ENCODE measurements around the gene CFAP77. TPM values are rescaled to one million over a fixed set of nuclear protein-coding genes. Genes with fewer than 3 reads are reported as not detected.

Gene CFAP77
- total RNA-seq, 2 donors from 2014 or later, result 2.4 TPM; not detected in 1

DNA sequence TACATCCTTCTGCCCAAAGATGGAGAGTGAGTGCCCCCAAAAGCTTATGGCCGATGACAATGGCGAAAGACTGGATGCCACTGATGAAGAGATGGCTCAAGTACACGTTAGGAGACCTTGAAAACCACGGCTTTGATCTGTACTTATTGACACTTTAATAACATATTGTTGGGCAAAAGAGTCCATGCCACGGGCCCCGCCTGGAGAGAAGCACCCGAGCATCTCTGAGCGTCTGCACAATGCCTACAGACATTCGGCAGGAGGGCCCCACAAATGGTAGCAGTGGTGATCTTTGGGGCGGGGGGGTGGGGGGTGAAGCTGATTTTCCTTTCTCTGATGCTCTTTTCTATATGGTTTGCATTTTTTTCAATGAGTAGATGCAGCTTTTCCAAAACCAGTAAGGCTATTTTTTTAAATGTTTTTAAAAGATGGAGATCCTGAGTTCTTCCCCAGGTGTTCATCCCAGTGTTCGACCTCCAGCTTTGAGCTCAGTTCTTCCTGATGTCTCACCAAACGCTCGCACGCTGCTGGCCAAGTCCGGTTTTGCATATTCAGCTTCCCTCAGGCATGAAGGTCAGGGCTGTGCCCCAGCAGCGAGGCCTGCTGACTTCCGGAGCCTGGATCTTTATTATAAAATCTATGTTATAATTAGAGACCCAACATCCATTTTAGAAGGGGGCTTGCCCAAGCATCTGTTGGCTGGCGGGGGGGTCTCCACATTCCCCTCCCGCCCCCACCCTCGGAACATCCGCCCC, 138.1 kb downstream of the CFAP77 start:
- Histone ChIP-seq H3K4me3 (no peak overlapping the region), H3K27me3 (replicated peaks; ENCODE audit: insufficient read depth) (no peaks in the 10 kb centered on the region), H3K36me3 (no peaks in the 10 kb centered on the region), H3K9me3 (no peaks in the 10 kb centered on the region), H3K27ac (no peak overlapping the region), H3K4me1 (replicated peaks) (no peaks in the 10 kb centered on the region)
- TF ChIP-seq POLR2A (IDR thresholded peaks at IDR 0.05), result no peak
- no peak for TF ChIP-seq POLR2AphosphoS5 (IDR thresholded peaks at IDR 0.05)
- TF ChIP-seq, protein P1, sequence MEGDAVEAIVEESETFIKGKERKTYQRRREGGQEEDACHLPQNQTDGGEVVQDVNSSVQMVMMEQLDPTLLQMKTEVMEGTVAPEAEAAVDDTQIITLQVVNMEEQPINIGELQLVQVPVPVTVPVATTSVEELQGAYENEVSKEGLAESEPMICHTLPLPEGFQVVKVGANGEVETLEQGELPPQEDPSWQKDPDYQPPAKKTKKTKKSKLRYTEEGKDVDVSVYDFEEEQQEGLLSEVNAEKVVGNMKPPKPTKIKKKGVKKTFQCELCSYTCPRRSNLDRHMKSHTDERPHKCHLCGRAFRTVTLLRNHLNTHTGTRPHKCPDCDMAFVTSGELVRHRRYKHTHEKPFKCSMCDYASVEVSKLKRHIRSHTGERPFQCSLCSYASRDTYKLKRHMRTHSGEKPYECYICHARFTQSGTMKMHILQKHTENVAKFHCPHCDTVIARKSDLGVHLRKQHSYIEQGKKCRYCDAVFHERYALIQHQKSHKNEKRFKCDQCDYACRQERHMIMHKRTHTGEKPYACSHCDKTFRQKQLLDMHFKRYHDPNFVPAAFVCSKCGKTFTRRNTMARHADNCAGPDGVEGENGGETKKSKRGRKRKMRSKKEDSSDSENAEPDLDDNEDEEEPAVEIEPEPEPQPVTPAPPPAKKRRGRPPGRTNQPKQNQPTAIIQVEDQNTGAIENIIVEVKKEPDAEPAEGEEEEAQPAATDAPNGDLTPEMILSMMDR (IDR thresholded peaks at IDR 0.05), result no peak
- DNase-seq (ENCODE audit: low spot score), result no peak
- intact Hi-C loops (cut with DNase I), result no loop called here
- 76% methylated on average over 21 of the region's 21 CpGs for WGBS

DNA sequence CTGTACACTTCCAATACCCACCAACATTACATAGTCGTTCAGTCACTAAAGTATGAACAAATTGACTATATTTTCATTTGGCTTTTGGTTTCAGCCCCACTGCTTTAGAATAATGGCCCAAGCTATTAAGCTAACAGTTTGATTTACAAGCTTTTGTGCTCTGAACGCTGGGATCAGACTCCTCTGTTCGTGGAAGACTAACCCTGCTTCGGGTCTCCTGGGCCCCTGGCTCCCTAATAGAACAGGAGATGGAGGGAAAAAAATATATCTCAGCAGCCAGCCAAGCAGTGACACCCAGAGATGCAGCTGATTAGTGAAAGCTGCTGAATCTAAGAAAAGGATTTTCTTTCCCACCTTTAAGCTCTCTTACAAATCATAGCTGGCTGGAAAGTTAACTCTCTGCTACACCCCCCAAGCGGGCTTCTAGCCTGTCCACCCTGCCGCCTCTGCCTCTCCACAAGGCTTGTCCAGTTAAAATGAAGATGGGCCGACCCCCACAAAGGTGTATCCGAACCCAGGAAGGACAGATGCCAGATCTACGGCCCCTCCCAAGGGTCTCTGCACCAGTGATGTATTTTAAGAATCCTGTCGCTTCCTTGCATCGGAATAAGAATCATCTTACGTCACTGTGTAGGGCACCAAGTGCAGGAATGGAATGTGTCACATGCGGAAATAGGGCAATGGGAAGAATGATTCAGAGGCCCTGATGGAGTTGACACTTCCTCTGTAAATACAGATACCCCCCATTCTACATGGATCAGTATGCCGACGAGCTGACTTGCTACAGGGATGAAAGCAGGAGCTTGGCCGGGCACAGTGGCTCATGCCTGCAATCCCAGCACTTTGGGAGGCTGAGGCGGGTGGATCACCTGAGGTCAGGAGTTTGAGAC, 139.0 kb downstream of the CFAP77 start:
- intact Hi-C loops (cut with DNase I), result no loop called here
- Histone ChIP-seq H3K27me3 (replicated peaks; ENCODE audit: insufficient read depth) (no peaks in the 10 kb centered on the region), H3K27ac (no peak overlapping the region), H3K9me3 (no peaks in the 10 kb centered on the region), H3K36me3 (no peaks in the 10 kb centered on the region), H3K4me1 (replicated peaks) (no peaks in the 10 kb centered on the region), H3K4me3 (no peak overlapping the region)
- WGBS, result 65% methylated on average over 17 of the region's 17 CpGs
- TF ChIP-seq POLR2A (IDR thresholded peaks at IDR 0.05), result no peak
- TF ChIP-seq, protein P1 (IDR thresholded peaks at IDR 0.05), result no peak
- no peak for TF ChIP-seq POLR2AphosphoS5 (IDR thresholded peaks at IDR 0.05)
- DNase-seq (ENCODE audit: low spot score), result no peak

DNA sequence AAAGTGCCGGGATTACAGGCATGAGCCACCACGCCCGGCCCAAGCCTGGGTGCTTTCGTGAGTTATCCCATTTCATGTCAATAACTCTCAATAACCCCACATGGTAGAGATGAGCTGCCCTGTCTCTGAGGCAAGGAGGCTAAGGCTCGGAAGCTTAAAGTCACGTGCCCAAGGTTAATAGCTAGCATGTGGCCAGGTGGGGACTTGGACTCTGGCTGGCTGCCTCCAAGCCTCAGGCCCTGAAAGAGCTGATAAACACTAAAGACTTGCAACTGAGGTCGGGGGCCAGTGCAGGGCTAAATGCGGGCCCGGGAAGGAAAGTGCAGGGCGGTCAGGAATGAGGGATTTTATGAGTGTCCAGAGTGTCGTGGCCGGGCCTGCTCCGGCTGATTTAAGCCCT, 141.5 kb downstream of the CFAP77 start:
- H3K27ac ChIP-seq, result no peak overlapping the region
- WGBS, result 66% methylated on average over 13 of the region's 13 CpGs
- H3K27me3 ChIP-seq (replicated peaks; ENCODE audit: insufficient read depth), result no peaks in the 10 kb centered on the region
- H3K4me3 ChIP-seq, result no peak overlapping the region
- H3K9me3 ChIP-seq, result no peaks in the 10 kb centered on the region
- intact Hi-C loops (cut with DNase I), result no loop called here
- DNase-seq (ENCODE audit: low spot score), result no peak
- H3K36me3 ChIP-seq, result no peaks in the 10 kb centered on the region
- no peaks in the 10 kb centered on the region for H3K4me1 ChIP-seq (replicated peaks)
- TF ChIP-seq, protein P1 (IDR thresholded peaks at IDR 0.05), result no peak
- no peak for TF ChIP-seq POLR2AphosphoS5 (IDR thresholded peaks at IDR 0.05)

DNA sequence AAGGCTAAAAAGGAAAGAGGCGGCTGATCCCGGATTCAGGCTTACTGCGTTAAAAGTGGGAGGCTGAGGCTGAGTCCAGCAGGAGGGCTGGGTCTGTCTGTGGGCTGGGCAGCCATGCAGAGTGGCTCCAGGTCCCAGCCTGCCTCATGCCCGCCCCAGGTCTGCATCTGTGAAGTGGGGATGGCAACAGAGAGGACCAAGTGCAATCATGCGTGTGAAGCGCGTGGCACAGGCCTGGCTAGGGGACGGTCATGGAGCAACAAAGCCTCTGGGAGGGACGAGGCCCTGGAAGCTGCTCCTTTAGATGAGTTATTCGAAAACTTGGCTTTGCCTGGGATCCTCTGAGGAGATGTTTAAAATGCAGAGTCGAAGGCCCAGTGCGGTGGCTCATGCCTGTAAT, 142.0 kb downstream of the CFAP77 start:
- Histone ChIP-seq H3K27me3 (replicated peaks; ENCODE audit: insufficient read depth) (no peaks in the 10 kb centered on the region), H3K4me1 (replicated peaks) (no peaks in the 10 kb centered on the region), H3K9me3 (no peaks in the 10 kb centered on the region), H3K36me3 (no peaks in the 10 kb centered on the region), H3K27ac (no peak overlapping the region), H3K4me3 (no peak overlapping the region)
- no peak for DNase-seq (ENCODE audit: low spot score)
- intact Hi-C loops (cut with DNase I), result no loop called here
- WGBS, result 88% methylated on average over 12 of the region's 12 CpGs
- no peak for TF ChIP-seq POLR2AphosphoS5 (IDR thresholded peaks at IDR 0.05)
- TF ChIP-seq, protein P1 (IDR thresholded peaks at IDR 0.05), result no peak
- no peak for TF ChIP-seq POLR2A (IDR thresholded peaks at IDR 0.05)

Data from prostate gland (tissue), 2 donors.